ENCODE results near the gene ACSM6. TPM values are rescaled to one million over a fixed set of nuclear protein-coding genes. Genes with fewer than 3 reads are reported as not detected.
"Not testable (repeated sequence)": the region's sequence is repeated elsewhere in the genome, so short reads cannot be mapped to it uniquely, and the experiment has no call there.

The ACSM6 gene
- not detected in 2 replicates for total RNA-seq (2014; rRNA removed)
- polyA plus RNA-seq (2012), result not detected

DNA sequence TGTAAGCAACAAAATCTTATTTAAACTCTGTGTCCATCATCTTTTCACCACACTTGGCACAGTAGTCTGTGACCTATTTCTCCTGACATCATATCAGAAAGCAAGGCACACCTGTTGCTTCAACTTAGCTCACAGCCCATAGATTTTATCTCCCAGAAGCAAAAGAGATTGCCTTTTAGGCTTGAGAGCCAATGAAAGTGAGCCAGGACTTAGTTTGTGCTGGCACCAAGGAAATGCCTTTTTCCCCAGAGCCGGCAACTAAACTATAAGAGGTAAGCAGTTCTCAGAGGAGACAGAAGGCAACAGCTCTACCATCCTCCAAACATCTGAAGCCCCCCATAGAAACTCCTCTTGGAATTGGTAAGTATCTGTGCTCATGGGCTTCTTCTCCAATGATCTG, at the start of gene ACSM6:
TSS of gene ACSM6 (plus strand) at position 295 of the 400 bp plus-strand sequence. CDS start 248 bp downstream, outside the sequence.
- no peak for DNase-seq (ENCODE audit: low read depth)

DNA sequence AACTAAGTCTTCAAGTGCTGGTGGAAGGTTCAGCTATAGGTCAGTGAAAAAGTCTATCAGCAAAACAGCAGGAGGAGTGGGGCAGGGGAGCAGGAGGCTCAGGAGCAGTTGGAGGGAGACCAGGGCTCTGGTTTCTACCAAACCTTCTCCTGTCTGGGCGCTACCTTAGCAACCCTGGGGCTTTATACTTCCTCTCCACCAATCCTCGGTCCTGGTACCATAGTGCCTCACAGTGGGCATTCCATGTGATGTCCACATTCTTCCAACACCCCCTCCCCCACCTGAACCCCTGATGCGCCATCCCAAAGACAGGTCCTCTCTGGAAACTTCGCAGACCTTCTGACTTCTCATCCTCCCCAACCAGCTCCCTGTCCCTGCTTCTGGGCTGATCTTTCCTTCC, 25.3 kb upstream of the ACSM6 start:
- DNase-seq (ENCODE audit: low read depth), result no peak

GRCh38 chr10:95169522-95169921, 24.5 kb upstream of the ACSM6 start:
- DNase-seq (ENCODE audit: low read depth), result no peak

DNA sequence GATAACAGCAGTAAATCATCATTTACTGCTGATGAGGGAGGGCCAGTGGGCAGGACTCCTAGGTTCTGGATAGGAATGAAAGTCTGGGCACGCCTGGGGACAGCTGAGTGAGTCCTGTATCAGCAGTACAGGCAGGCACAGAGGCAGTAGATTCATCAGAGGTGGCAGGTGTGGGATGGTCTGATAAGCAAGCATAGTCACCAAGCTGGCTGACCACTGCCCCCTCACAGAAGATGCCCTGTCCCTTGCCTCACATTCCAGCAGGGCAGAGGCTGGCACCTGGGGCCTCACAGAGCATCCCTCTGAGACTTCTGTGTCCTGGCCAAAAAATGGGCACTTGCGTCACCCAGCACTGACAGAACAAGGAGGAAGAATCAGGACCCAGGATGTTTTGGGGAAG, 23.2 kb upstream of the ACSM6 start:
- no peak for DNase-seq (ENCODE audit: low read depth)

GRCh38 chr10:95171336-95171735, 22.7 kb upstream of the ACSM6 start:
- no peak for DNase-seq (ENCODE audit: low read depth)

DNA sequence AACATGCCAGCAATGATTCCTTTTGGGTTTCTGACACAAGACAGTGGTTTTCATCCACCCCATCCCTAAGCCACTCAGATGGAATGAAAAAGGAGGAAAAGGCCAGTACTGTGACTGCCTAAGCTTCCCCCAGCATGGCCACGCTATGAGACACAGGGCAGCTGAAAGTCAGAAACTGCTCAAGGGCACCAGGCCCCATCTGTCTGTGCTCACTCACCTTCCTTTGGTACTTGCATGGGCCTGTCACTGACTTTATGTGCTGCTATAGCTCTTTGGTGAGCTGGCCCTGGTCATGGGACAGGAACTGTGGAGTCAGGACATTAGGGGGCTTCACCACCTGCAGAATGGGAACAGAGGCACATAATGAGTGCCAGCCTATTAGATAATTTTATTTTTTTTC, 21.2 kb upstream of the ACSM6 start:
- DNase-seq (ENCODE audit: low read depth), result no peak

GRCh38 chr10:95176101-95176500, 17.9 kb upstream of the ACSM6 start:
- no peak for DNase-seq (ENCODE audit: low read depth)

DNA sequence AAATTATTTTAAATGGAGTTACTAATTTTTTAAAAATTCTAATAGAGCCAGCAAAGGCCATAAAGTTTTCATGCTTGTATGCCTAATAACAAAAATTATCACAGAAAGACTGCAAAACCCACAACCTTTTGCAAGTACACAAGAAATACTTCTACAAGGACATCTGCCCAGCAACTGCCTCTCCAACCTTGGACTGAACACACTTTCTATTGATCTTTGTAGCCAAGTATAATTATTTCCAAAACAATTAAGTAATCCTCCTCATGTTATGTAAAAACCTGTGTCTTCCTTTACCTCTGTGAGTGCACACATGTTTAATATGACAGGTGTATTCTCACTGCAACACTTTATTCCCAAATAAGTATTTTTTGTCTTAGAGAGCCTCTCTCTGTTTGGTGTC, 16.6 kb upstream of the ACSM6 start:
- no peak for DNase-seq (ENCODE audit: low read depth)

GRCh38 chr10:95178266-95178665, 15.8 kb upstream of the ACSM6 start:
- no peak for DNase-seq (ENCODE audit: low read depth)

- DNase-seq (ENCODE audit: low read depth), result no peak
Observed at GRCh38 chr10:95178797-95179196, 15.2 kb upstream of the ACSM6 start.

GRCh38 chr10:95181726-95182125, 12.3 kb upstream of the ACSM6 start:
- DNase-seq (ENCODE audit: low read depth), result no peak

DNA sequence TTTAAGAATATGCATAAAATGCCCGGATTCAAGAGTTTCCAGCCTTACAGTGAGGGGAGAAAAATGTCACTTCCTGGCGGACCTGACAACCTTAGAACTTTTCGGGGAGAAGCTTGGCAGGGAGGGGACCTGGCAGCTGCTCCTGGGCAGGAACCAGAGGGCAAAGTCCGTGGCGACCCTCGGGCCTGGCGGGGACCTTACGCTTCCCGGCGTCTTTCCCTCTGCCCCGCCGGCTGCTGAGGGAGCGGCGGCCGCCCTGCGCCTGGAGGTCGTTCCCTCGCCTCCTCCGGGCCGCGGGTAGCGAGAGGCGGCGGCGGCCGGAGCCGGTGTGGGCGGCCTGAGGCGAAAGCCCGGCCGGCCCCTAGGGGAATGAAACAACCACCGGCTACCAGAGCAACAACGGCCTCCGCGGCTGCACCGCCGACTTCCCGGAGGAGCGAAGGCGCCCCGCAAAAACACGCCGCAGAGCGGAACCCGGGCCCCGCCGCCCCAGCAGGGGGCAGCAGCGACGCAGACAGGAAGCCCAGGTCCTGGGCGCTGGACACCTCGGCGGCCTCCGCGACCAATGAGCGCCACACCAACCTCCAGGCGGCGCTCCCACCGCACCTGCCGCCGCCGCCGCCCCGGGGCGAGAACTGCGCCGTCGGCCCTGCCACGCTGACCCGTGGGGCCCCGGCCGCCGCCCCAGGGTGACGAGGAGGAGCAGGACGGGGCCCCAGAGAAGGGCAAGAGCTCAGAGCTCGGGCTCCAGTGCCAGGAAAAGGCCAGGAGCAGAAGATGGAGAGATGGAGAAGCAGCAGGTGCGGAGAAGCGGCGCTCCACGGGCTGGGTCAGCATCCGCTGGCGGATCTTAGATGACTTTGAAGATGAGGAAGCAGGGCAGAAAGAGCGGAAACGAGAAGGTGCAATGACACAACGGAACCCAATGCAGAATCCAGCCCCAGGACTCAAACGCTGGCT, 10.5 kb upstream of the ACSM6 start:
- DNase-seq (ENCODE audit: low read depth), result peak; percentile 65

- DNase-seq (ENCODE audit: low read depth), result no peak
Observed at GRCh38 chr10:95187617-95188016, 6.4 kb upstream of the ACSM6 start.

GRCh38 chr10:95188593-95188992, 5.4 kb upstream of the ACSM6 start:
- DNase-seq (ENCODE audit: low read depth), result no peak

- DNase-seq (ENCODE audit: low read depth), result no peak
Observed at GRCh38 chr10:95196046-95196445, 2.0 kb downstream of the ACSM6 start.

DNA sequence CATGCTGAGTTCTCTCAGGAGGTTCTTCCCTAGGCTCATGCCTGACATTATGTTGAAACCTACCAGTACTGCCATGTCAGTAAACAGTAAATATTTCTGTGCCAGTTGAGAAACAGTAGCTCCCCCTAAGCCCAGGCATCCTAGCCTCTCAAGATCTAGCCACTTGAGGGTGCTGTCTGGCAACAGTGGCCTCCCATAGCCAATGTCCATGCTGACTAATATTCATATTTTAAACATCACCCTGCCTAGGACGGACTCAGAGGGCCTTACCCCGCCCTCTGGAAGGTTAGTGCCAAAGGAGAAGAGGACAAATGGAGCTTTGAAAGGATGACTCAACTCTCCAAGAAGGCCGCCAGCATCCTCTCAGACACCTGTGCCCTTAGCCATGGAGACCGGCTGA, 7.7 kb downstream of the ACSM6 start:
- peak; percentile 61 for DNase-seq (ENCODE audit: low read depth)

DNA sequence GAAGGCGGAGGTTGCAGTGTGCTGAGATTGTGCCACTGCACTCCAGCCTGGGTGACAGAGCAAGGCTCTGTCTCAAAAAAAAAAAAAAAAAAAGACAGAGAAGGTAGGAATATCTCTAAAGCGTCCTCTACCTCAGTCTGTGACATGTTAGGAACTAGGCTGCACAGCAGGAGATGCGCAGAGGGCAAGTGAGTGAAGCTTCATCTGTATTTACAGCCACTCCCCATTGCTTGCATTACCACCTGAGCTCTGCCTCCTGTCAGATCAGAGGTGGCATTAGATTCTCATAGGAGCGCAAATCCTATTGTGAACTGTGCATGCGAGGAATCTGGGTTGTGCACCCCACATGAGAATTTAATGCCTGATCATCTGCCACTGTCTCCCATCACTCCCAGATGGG, 8.8 kb downstream of the ACSM6 start:
- DNase-seq (ENCODE audit: low read depth), result not testable (repeated sequence)

- no peak for DNase-seq (ENCODE audit: low read depth)
Observed at GRCh38 chr10:95208702-95209391, 14.8 kb downstream of the ACSM6 start.

- DNase-seq (ENCODE audit: low read depth), result no peak
Observed at GRCh38 chr10:95209509-95210127, 15.6 kb downstream of the ACSM6 start.

GRCh38 chr10:95211606-95212279, 17.7 kb downstream of the ACSM6 start:
- peak; percentile 55 for DNase-seq (ENCODE audit: low read depth)

DNA sequence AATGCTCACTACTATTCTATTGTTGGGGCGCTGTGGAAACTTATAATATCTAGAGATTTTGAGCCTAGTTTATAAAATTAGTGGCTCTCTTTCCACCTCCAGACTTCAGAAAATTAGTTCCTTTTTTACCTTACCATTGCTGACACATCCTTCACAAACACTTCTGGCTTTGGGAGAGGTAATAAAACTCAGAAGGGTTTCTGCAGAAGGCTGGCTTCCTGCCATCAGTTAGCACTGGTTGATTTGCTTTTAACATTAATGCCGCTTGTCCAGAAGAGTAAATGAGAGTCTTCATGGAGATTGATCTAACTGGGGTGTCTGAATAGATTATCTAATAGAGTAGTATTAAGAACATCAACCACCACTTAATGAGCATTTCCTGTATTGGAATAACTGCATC, 20.3 kb downstream of the ACSM6 start:
- DNase-seq (ENCODE audit: low read depth), result no peak

- no peak for DNase-seq (ENCODE audit: low read depth)
Observed at GRCh38 chr10:95214793-95215192, 20.8 kb downstream of the ACSM6 start.

All from LHCN-M2 (cell line).